Progenitor cell of endocrine pancreas (in vitro differentiated cells): ENCODE data around the gene SIAE. TPM values are rescaled to one million over a fixed set of nuclear protein-coding genes. Genes with fewer than 3 reads are reported as not detected.

ENCODE experiments used
- DNase-seq: peaks from one replicate; pipeline ENCODE4 v3.0.0; 2021; ENCODE audit warnings: low spot score; ENCODE audit not compliant: unreplicated experiment
- H3K27ac Mint-ChIP-seq: 2 replicates; pipeline ENCODE4 v1.8.0; 2021; ENCODE audit warnings: mild to moderate bottlenecking, moderate library complexity, mixed read lengths
- H3K27me3 Mint-ChIP-seq: 2 replicates; pipeline ENCODE4 v1.8.0; 2021; ENCODE audit warnings: mixed read lengths
- H3K36me3 Mint-ChIP-seq: 2 replicates; pipeline ENCODE4 v1.8.0; 2022; ENCODE audit warnings: mixed read lengths; ENCODE audit not compliant: insufficient read depth
- H3K4me1 Mint-ChIP-seq: 2 replicates; pipeline ENCODE4 v1.8.0; 2021; ENCODE audit warnings: low read depth, mixed read lengths
- H3K4me3 Mint-ChIP-seq: 2 replicates; pipeline ENCODE4 v1.8.0; 2021; ENCODE audit warnings: low read depth, mild to moderate bottlenecking, moderate library complexity, mixed read lengths
- H3K9me3 Mint-ChIP-seq: 2 replicates; pipeline ENCODE4 v1.8.0; 2021; ENCODE audit warnings: low read depth, mixed read lengths
- CTCF ChIP-seq: fragments of 200-600 bp; sonication (generic); IDR thresholded peaks from one replicate; pipeline ENCODE4 v1.5.0; 2021; ENCODE audit warnings: antibody characterized with exemption, mild to moderate bottlenecking; ENCODE audit not compliant: unreplicated experiment
- long read RNA-seq: library from polyadenylated mRNA; unstranded; transcript quantifications from one replicate; pipeline ENCODE4 v2.0.0, GENCODE V29; 2020
- total RNA-seq: library from RNA; stranded (reverse); gene quantifications from 2 replicates; pipeline ENCODE4 v1.2.1, GENCODE V29; 2021

SIAE gene, protein sequence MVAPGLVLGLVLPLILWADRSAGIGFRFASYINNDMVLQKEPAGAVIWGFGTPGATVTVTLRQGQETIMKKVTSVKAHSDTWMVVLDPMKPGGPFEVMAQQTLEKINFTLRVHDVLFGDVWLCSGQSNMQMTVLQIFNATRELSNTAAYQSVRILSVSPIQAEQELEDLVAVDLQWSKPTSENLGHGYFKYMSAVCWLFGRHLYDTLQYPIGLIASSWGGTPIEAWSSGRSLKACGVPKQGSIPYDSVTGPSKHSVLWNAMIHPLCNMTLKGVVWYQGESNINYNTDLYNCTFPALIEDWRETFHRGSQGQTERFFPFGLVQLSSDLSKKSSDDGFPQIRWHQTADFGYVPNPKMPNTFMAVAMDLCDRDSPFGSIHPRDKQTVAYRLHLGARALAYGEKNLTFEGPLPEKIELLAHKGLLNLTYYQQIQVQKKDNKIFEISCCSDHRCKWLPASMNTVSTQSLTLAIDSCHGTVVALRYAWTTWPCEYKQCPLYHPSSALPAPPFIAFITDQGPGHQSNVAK
- total RNA-seq, result 7.9 and 8.7 TPM in 2 replicates
- long read RNA-seq, full-length matches to known transcripts, result 12 of 15 reads
- long read RNA-seq, partial matches to known transcripts, result 1 of 15 reads
- long read RNA-seq, other reads (novel, unspliced or antisense), result 2 of 15 reads

- Mint-ChIP-seq H3K4me1 (peaks cover 6% of the 10 kb centered on the region), H3K9me3 (no peaks in the 10 kb centered on the region), H3K27ac (peak within 1 kb of the TSS; percentile 97), H3K36me3 (no peaks in the 10 kb centered on the region), H3K27me3 (no peaks in the 10 kb centered on the region), H3K4me3 (peak within 1 kb of the TSS; percentile 90)
- peak; percentile 94 for DNase-seq
- TF ChIP-seq CTCF, result no peak
Measured at GRCh38 chr11:124673333-124674167, at the start of gene SIAE, which contains the start of gene SPA17. Gene SIAE (minus strand): TSS chr11:124673739. CDS start chr11:124673708, 31 bp downstream. Gene SPA17 (plus strand): TSS chr11:124673904. CDS start chr11:124675265, 1,361 bp downstream.

DNA sequence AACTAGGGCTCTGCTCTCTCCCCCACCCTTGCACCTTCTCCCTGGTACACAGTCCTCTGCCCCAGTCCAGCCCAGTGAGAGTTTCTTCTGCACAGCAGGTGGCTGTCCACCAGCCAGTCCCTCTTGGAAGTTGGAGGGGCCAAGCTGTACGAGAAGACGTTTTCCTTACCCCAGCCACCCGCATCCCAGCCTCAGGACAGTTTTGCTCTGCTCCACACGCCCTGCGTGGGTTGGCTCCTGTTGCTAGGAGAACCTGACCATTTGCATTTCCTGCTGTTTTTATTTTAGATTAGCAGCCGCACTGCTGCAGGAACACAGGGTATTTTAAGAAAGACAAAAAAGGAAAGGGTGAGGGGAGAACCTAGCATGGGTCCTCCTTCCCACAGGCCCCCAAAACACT is 48.6 kb upstream of the SIAE start:
- TF ChIP-seq CTCF, result no peak
- H3K4me3 Mint-ChIP-seq, result no peak overlapping the region
- H3K4me1 Mint-ChIP-seq, result peaks cover 31% of the 10 kb centered on the region
- DNase-seq, result no peak
- H3K9me3 Mint-ChIP-seq, result no peaks in the 10 kb centered on the region
- no peaks in the 10 kb centered on the region for H3K36me3 Mint-ChIP-seq
- no peak overlapping the region for H3K27ac Mint-ChIP-seq
- H3K27me3 Mint-ChIP-seq, result peaks cover 61% of the 10 kb centered on the region

DNA sequence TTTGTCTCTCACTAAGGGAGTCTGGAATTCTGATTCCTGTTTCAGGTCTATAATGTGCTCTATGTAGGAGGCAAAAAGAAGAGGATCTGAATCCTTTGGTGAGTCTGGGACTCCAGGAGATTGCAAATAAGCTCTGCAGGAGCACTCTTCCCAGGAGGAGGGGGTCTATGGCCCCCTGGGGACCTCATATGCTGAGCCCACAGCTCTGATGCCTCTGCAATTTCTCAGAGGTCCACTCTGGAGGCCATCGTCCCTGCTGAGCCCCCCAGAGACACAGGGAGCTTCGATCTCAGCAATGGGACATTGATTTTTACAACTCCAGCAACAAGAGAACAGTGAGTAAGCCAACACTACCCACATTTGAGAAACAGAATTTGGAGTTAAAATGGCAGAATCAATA is 46.0 kb upstream of the SIAE start:
- H3K27me3 Mint-ChIP-seq, result peaks cover 72% of the 10 kb centered on the region
- no peaks in the 10 kb centered on the region for H3K36me3 Mint-ChIP-seq
- DNase-seq, result no peak
- peaks cover 15% of the 10 kb centered on the region for H3K4me1 Mint-ChIP-seq
- no peak overlapping the region for H3K4me3 Mint-ChIP-seq
- H3K27ac Mint-ChIP-seq, result no peak overlapping the region
- no peak for TF ChIP-seq CTCF
- no peaks in the 10 kb centered on the region for H3K9me3 Mint-ChIP-seq

DNA sequence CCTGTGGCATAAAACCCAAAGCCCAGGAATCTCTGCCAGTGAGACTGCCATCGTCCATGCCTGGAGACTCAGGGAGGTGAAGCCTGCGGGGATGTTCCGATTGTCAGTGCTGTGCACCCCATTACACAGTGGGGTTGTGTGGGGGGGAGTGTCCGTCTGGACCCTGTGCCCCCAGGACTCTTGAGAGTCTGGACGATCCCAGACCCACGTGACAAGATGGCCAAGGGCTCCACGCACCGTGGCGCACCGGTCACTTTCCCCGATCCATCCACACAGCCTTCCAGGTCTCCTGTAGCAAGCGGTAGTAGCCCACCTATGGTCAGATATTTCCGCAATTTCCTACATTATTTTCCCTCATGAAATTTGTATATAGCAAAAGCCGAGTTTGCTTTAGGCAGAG is 45.3 kb upstream of the SIAE start:
- Mint-ChIP-seq H3K4me1 (peaks cover 11% of the 10 kb centered on the region), H3K9me3 (no peaks in the 10 kb centered on the region), H3K4me3 (peak overlapping the region; percentile 64), H3K36me3 (no peaks in the 10 kb centered on the region), H3K27ac (no peak overlapping the region), H3K27me3 (peaks cover 75% of the 10 kb centered on the region)
- DNase-seq, result no peak
- no peak for TF ChIP-seq CTCF
